ENCODE data around the gene DMRTC2.

The DMRTC2 gene

GRCh38 chr19:41897820-41898219 lies 53.0 kb downstream of the DMRTC2 start:
- H3K79me2 ChIP-seq (ENCODE audit: insufficient read depth, low read length): peaks cover 36% of the 10 kb centered on the region
- H3K9me3 ChIP-seq (ENCODE audit: insufficient read depth, low read length, severe bottlenecking): no peaks in the 10 kb centered on the region
- ATAC-seq (ENCODE audit: insufficient read depth, low read depth): no peak
- no peak overlapping the region for H3K4me3 ChIP-seq (ENCODE audit: low read depth in 1 of 2, low read length in 2 of 2)
- H4K20me1 ChIP-seq (ENCODE audit: insufficient read depth, low read length): peaks cover 41% of the 10 kb centered on the region
- no peak for DNase-seq
- no peak overlapping the region for H3K27ac ChIP-seq (ENCODE audit: low read length)
- H3K36me3 ChIP-seq (ENCODE audit: insufficient read depth, low read length): peaks cover 89% of the 10 kb centered on the region
- no peak overlapping the region for H3K9ac ChIP-seq (ENCODE audit: low read depth, low read length)
- no peak overlapping the region for H2AFZ ChIP-seq (ENCODE audit: low read depth, low read length)
- TF ChIP-seq CTCF (IDR thresholded peaks at IDR 0.05; ENCODE audit: borderline replicate concordance, extremely low read depth, low read length, poor library complexity, severe bottlenecking) (no peak), EZH2 (IDR thresholded peaks at IDR 0.05; ENCODE audit: borderline replicate concordance, low read depth, low read length, severe bottlenecking) (no peak)
- no peak overlapping the region for H3K4me2 ChIP-seq (ENCODE audit: insufficient read depth, low read length)
- H3K4me1 ChIP-seq (ENCODE audit: insufficient read depth, low read length): peaks cover 5% of the 10 kb centered on the region; the same call in 1 of the 2 replicates
- H3K27me3 ChIP-seq (ENCODE audit: insufficient read depth, low read length, poor library complexity): no peaks in the 10 kb centered on the region

GRCh38 chr19:41898235-41898634 lies 53.4 kb downstream of the DMRTC2 start:
- no peaks in the 10 kb centered on the region for H3K27me3 ChIP-seq (ENCODE audit: insufficient read depth, low read length, poor library complexity)
- H3K4me3 ChIP-seq (ENCODE audit: low read depth in 1 of 2, low read length in 2 of 2): no peak overlapping the region
- H2AFZ ChIP-seq (ENCODE audit: low read depth, low read length): no peak overlapping the region
- no peak for DNase-seq
- no peak overlapping the region for H3K9ac ChIP-seq (ENCODE audit: low read depth, low read length)
- no peak overlapping the region for H3K4me2 ChIP-seq (ENCODE audit: insufficient read depth, low read length)
- ATAC-seq (ENCODE audit: insufficient read depth, low read depth): no peak
- peaks cover 40% of the 10 kb centered on the region for H4K20me1 ChIP-seq (ENCODE audit: insufficient read depth, low read length)
- H3K36me3 ChIP-seq (ENCODE audit: insufficient read depth, low read length): peaks cover 90% of the 10 kb centered on the region
- TF ChIP-seq EZH2 (IDR thresholded peaks at IDR 0.05; ENCODE audit: borderline replicate concordance, low read depth, low read length, severe bottlenecking): no peak
- TF ChIP-seq CTCF (IDR thresholded peaks at IDR 0.05; ENCODE audit: borderline replicate concordance, extremely low read depth, low read length, poor library complexity, severe bottlenecking): no peak
- H3K79me2 ChIP-seq (ENCODE audit: insufficient read depth, low read length): peaks cover 34% of the 10 kb centered on the region
- no peaks in the 10 kb centered on the region for H3K9me3 ChIP-seq (ENCODE audit: insufficient read depth, low read length, severe bottlenecking)
- no peak overlapping the region for H3K27ac ChIP-seq (ENCODE audit: low read length)
- peaks cover 3% of the 10 kb centered on the region; the same call in 1 of the 2 replicates for H3K4me1 ChIP-seq (ENCODE audit: insufficient read depth, low read length)
